Measurements from ENCODE around the gene CDKAL1. TPM values are rescaled to one million over a fixed set of nuclear protein-coding genes. Genes with fewer than 3 reads are reported as not detected.

CDKAL1 gene
- total RNA-seq, 1 donor from 2014 or later: 39.6 TPM

GRCh38 chr6:21033575-21034026 lies 499.3 kb downstream of the CDKAL1 start:
- no peak overlapping the region for H3K27ac Mint-ChIP-seq

DNA sequence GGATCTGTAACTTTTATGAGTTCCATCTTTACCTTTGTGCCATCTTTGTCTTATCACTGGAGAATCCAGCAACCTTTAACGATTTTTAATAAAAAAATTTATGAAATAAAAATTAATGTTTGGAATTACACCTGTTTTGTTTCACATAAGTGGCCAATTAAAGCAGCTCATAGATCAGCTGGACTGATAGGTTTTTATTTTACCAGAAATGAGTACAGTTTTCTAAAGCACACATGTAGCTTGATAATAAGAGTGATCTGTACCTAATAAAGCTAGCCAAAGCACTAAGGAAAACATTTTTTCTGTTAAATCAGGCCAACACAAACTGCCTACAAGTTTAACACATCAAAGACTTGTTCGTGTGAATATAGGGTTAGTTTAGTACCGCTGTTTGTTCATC lies 500.1 kb downstream of the CDKAL1 start:
- peaks cover 9% of the 10 kb centered on the region for H3K4me1 ChIP-seq
- Mint-ChIP-seq H3K27ac (no peak overlapping the region), H3K4me1 (peaks cover 22% of the 10 kb centered on the region), H3K36me3 (no peaks in the 10 kb centered on the region), H3K9me3 (peaks cover 2% of the 10 kb centered on the region), H3K27me3 (ENCODE audit: insufficient read depth, low read depth) (no peaks in the 10 kb centered on the region), H3K4me3 (no peak overlapping the region)
- no peaks in the 10 kb centered on the region for H3K36me3 ChIP-seq
- no peaks in the 10 kb centered on the region for H3K79me2 ChIP-seq (ENCODE audit: low read depth)
- H3K27me3 ChIP-seq: no peaks in the 10 kb centered on the region
- H3K9ac ChIP-seq: no peak overlapping the region
- no peaks in the 10 kb centered on the region for H3F3A ChIP-seq (ENCODE audit: low read depth)
- TF ChIP-seq CTCF (IDR thresholded peaks at IDR 0.05) (no peak), EZH2 (IDR thresholded peaks at IDR 0.05) (no peak), EZH2phosphoT487 (IDR thresholded peaks at IDR 0.05) (no peak)
- no peak overlapping the region for H2AFZ ChIP-seq (replicated peaks)
- H3K9me3 ChIP-seq (ENCODE audit: low read depth): no peaks in the 10 kb centered on the region
- no peak overlapping the region for H3K4me3 ChIP-seq
- no peak for DNase-seq (ENCODE audit: low spot score)
- no peaks in the 10 kb centered on the region for H4K20me1 ChIP-seq (ENCODE audit: low read depth)
- no peak overlapping the region for H3K27ac ChIP-seq
- no peak overlapping the region for H3K4me2 ChIP-seq

More at GRCh38 chr6:21033575-21034026, 499.3 kb downstream of the CDKAL1 start:
- Histone ChIP-seq H3K36me3 (no peaks in the 10 kb centered on the region), H4K20me1 (ENCODE audit: low read depth) (no peaks in the 10 kb centered on the region), H3K27me3 (no peaks in the 10 kb centered on the region), H3K4me2 (no peak overlapping the region), H3K4me1 (peaks cover 9% of the 10 kb centered on the region), H3K27ac (no peak overlapping the region), H3K4me3 (no peak overlapping the region), H3K9me3 (ENCODE audit: low read depth) (no peaks in the 10 kb centered on the region), H3K9ac (no peak overlapping the region), H2AFZ (replicated peaks) (no peak overlapping the region), H3K79me2 (ENCODE audit: low read depth) (no peaks in the 10 kb centered on the region), H3F3A (ENCODE audit: low read depth) (no peaks in the 10 kb centered on the region)
- TF ChIP-seq CTCF (IDR thresholded peaks at IDR 0.05): no peak
- TF ChIP-seq EZH2 (IDR thresholded peaks at IDR 0.05): no peak
- H3K4me3 Mint-ChIP-seq: no peak overlapping the region
- no peaks in the 10 kb centered on the region for H3K36me3 Mint-ChIP-seq
- H3K27me3 Mint-ChIP-seq (ENCODE audit: insufficient read depth, low read depth): no peaks in the 10 kb centered on the region
- no peak for DNase-seq (ENCODE audit: low spot score)
- peaks cover 2% of the 10 kb centered on the region for H3K9me3 Mint-ChIP-seq
- peaks cover 22% of the 10 kb centered on the region for H3K4me1 Mint-ChIP-seq

DNA sequence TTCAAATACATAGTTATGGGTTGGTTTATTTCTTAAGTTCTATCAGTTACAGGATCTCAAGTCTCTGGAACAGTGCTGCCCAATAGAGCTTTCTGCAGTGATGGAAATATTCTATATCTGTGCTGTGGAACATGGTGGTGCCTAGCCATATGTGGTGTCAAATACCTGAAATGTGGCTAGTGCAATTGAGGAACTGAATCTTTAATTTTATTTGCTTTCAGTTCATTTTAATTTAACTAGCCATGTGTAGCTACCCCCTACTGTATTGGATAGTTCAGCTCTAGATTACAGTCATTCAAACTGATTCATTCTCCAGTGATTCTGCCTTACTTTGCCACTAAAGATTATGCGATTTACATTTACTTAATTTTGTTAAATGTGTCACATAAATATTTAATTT lies 503.2 kb downstream of the CDKAL1 start:
- Histone ChIP-seq H3K4me1 (peaks cover 9% of the 10 kb centered on the region), H3K79me2 (ENCODE audit: low read depth) (no peaks in the 10 kb centered on the region), H3K9me3 (ENCODE audit: low read depth) (no peaks in the 10 kb centered on the region), H2AFZ (replicated peaks) (no peak overlapping the region), H3K36me3 (no peaks in the 10 kb centered on the region), H3F3A (ENCODE audit: low read depth) (no peaks in the 10 kb centered on the region), H3K9ac (no peak overlapping the region), H3K27me3 (no peaks in the 10 kb centered on the region), H3K27ac (no peak overlapping the region), H3K4me3 (no peak overlapping the region), H3K4me2 (no peak overlapping the region), H4K20me1 (ENCODE audit: low read depth) (no peaks in the 10 kb centered on the region)
- Mint-ChIP-seq H3K27me3 (ENCODE audit: insufficient read depth, low read depth) (no peaks in the 10 kb centered on the region), H3K27ac (no peak overlapping the region), H3K9me3 (peaks cover 2% of the 10 kb centered on the region), H3K4me1 (peaks cover 31% of the 10 kb centered on the region), H3K4me3 (no peak overlapping the region), H3K36me3 (no peaks in the 10 kb centered on the region)
- no peak for TF ChIP-seq EZH2phosphoT487 (IDR thresholded peaks at IDR 0.05)
- TF ChIP-seq EZH2 (IDR thresholded peaks at IDR 0.05): no peak
- no peak for TF ChIP-seq CTCF (IDR thresholded peaks at IDR 0.05)
- no peak for DNase-seq (ENCODE audit: low spot score)

Measured in neural progenitor cell (in vitro differentiated cells).